Brain microvascular endothelial cell (primary cell): Measurements from ENCODE around the gene SURF2.
"Not testable (repeated sequence)": the region's sequence is repeated elsewhere in the genome, so short reads cannot be mapped to it uniquely, and the experiment has no call there.

Source experiments
- DNase-seq: peaks from one replicate; pipeline ENCODE4 v3.0.0-alpha.2; 2020
- H3K27ac ChIP-seq: fragments of 250-450 bp; sonication (Bioruptor Pico); 2 replicates; pipeline ENCODE4 v1.5.1; 2020; ENCODE audit warnings: mild to moderate bottlenecking, moderate library complexity
- H3K27me3 ChIP-seq: fragments of 250-450 bp; sonication (Bioruptor Pico); replicated peaks from 2 replicates; pipeline ENCODE4 v1.5.1; 2020; ENCODE audit warnings: mild to moderate bottlenecking
- H3K36me3 ChIP-seq: fragments of 250-450 bp; sonication (Bioruptor Pico); replicated peaks from 2 replicates; pipeline ENCODE4 v1.5.1; 2020; ENCODE audit warnings: mild to moderate bottlenecking
- H3K4me3 ChIP-seq: 2 replicates; pipeline ENCODE4 v1.5.1; 2011; ENCODE audit warnings: low read depth, mild to moderate bottlenecking, control low read depth, low read length, moderate library complexity
- CTCF ChIP-seq: IDR thresholded peaks from 2 replicates; pipeline ENCODE4 v1.5.1; 2011; ENCODE audit warnings: low read depth, mild to moderate bottlenecking, moderate library complexity, low read length, control low read depth, inconsistent platforms; ENCODE audit errors: missing control alignments
- in situ Hi-C: cut with HindIII; loops from 2 replicates; pipeline ENCODE4 v1.10.0; 2017; ENCODE audit warnings: low sequenced_read_pairs, low pct_ligation_motif_present

The SURF2 gene

DNA sequence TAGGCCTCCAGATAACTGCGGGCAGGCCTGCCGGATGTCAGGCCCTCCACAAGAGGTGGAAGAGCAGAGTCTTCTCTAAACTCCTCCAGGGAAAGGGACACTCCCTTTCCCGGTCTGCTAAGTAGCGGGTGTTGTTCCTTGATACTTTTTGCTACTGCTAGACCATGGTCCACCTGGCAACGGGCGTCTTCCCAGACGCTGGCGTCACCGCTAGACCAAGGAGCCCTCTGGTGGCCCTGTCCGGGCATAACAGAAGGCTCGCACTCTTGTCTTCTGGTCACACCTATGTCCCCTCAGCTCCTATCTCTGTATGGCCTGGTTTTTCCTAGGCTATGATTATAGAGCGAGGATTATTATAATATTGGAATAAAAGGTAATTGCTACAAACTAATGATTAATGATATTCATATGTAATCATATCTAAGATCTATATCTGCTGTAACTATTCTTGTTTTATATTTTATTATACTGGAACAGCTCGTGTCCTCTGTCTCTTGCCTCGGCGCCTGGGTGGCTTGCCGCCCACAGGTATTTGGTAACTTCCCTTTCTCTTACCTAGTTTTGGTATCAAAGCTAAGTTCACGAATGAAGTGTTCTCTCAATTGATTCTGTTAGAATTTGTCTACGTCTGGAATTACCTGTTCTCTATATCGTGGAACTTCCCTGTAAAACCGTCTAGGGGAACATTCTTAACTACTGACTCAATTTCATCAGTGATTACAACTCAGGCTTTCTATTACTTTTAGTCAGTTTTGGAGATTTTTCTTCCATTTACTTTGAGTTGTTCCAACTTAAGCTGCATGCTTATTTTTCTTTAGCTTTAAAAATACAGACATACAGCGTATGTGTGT lies 26.8 kb upstream of the SURF2 start:
- peak; percentile 27 for DNase-seq
- H3K27ac ChIP-seq, H3K27me3 ChIP-seq, H3K4me3 ChIP-seq, in situ Hi-C loops: not testable (repeated sequence)
- peaks cover 43% of the 10 kb centered on the region for H3K36me3 ChIP-seq
- TF ChIP-seq CTCF, result peak; percentile 65

DNA sequence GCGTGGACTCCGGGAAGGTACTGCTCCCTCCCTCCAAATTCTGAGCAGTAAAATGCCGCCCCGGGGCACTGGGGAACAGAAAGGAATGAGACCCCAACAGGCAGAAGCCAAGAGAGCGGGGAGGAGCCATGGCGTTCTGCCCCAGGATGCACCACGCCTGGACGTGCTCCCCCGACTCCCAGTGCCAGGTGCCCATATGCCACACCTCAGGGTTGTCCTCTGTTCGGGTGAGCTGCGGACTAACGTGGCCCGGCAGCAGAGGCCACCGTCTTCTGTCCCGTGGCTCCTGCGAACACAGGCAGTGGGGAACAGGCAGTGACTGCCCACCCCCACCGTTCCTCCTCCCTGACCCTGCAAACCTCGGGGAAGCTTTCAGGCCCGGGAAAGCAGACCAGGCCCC lies 25.1 kb upstream of the SURF2 start:
- no peak overlapping the region for H3K4me3 ChIP-seq
- no peaks in the 10 kb centered on the region for H3K27me3 ChIP-seq
- H3K36me3 ChIP-seq, result peaks cover 43% of the 10 kb centered on the region
- in situ Hi-C loops, result no loop called here
- no peak for TF ChIP-seq CTCF
- no peak overlapping the region for H3K27ac ChIP-seq
- DNase-seq, result no peak

DNA sequence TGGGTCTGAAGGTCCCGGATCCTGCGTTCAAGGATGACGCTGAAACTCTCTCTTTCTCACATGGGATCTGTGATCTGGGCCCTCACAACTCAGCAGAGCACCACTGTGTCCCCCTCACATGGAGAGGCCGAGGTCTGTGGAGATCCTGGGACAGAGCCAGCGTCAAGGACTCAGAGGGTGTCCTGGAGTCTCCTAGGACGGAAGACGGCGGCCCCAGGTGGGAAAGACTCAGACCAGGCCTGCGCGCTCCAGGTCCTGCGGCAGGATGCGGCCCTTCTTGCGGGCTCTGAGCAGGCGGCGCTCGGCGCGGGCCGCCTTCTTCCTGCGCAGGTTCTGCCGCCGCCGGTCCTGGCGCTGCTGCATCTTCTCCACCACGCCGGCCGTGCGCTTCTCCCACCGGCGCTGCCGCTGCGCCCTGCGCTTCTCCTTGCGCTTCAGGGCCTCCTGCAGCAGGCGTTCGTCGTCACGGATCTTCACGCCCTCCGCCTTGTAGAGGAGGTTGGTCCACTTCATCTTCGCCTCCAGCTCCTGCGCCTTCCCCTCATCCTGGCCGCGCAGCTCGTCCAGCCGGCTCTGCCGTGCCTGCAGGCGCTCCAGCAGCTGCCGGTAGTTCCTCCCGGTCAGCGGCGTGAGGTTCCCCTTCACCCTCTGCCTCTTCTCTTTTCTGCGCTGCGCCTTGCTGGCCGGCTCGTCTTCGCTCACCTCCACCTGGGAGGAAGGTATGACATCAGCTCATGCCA lies 24.5 kb upstream of the SURF2 start:
- no peak overlapping the region for H3K27ac ChIP-seq
- no peak for TF ChIP-seq CTCF
- no peaks in the 10 kb centered on the region for H3K27me3 ChIP-seq
- no peak for DNase-seq
- no peak overlapping the region for H3K4me3 ChIP-seq
- in situ Hi-C loops, result no loop called here
- peaks cover 43% of the 10 kb centered on the region for H3K36me3 ChIP-seq

DNA sequence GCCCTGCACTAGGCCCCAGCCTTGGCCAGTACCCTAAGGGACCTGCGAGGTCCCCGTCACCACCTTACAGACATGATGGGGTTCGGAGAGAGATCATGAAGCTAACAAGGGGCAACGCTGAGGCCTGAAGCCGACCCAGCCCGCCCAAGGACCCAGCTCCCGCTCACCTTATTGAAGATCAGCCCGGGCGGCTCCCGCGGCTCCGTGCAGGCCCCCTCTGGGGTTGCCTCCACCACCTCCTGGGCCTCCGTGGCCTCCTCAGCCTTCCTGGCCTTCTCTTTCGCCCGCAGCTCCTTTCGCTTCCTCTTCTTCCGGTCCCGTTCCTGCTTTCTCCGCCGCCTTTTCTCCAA lies 24.0 kb upstream of the SURF2 start:
- no peak for TF ChIP-seq CTCF
- Histone ChIP-seq H3K27ac (no peak overlapping the region), H3K36me3 (peaks cover 43% of the 10 kb centered on the region), H3K4me3 (no peak overlapping the region), H3K27me3 (no peaks in the 10 kb centered on the region)
- DNase-seq, result no peak
- in situ Hi-C loops, result no loop called here

GRCh38 chr9:133333011-133333410 lies 23.3 kb upstream of the SURF2 start:
- Histone ChIP-seq H3K27me3 (no peaks in the 10 kb centered on the region), H3K27ac (no peak overlapping the region), H3K36me3 (peaks cover 43% of the 10 kb centered on the region), H3K4me3 (no peak overlapping the region)
- no peak for TF ChIP-seq CTCF
- no peak for DNase-seq
- in situ Hi-C loops, result no loop called here
